Stomach (tissue), 9 donors: ENCODE measurements around the gene ZNF212. TPM values are rescaled to one million over a fixed set of nuclear protein-coding genes. Genes with fewer than 3 reads are reported as not detected.

Experiments
- DNase-seq, 2 donors: peaks; one replicate each; pipeline versions ENCODE4 v3.0.0 to v3.0.0-alpha.2; 2013 to 2019
- H3K27ac ChIP-seq, 5 donors: fragments of 200-600 bp in 4 of 5; sonication (generic) in 4 of 5; one replicate each; pipeline ENCODE4 v1.5.1; 2013 to 2019; ENCODE audit warnings: mild to moderate bottlenecking in 1 of 5, moderate library complexity in 1 of 5
- H3K27me3 ChIP-seq, 3 donors: fragments of 200-600 bp; sonication (generic); one replicate each; pipeline ENCODE4 v1.5.1; 2017 to 2019; ENCODE audit warnings: mixed run types in 1 of 3
- H3K36me3 ChIP-seq, 4 donors: fragments of 200-600 bp; sonication (generic); 1 replicate in 3 of 4; 2 replicates in 1 of 4; pipeline ENCODE4 v1.5.1; 2016 to 2019
- H3K4me1 ChIP-seq, 4 donors: fragments of 200-600 bp; sonication (generic); one replicate each; pipeline ENCODE4 v1.5.1; 2016 to 2019
- H3K4me3 ChIP-seq, 4 donors: fragments of 200-600 bp; sonication (generic) in 3 of 4; one replicate each; pipeline ENCODE4 v1.5.1; 2016 to 2019; ENCODE audit warnings: mild to moderate bottlenecking in 1 of 4
- H3K9me3 ChIP-seq, 4 donors: fragments of 200-600 bp; sonication (generic); one replicate each; pipeline ENCODE4 v1.5.1; 2016 to 2019
- CTCF ChIP-seq, 7 experiments: fragments of 450-650 bp in 4 of 7; fragments of 200-600 bp in 3 of 7; sonication (generic) in 3 of 7; IDR thresholded peaks; one replicate each; pipeline ENCODE4 v1.5.1; 2016 to 2019; ENCODE audit warnings: antibody characterized with exemption in 7 of 7, control low read depth in 2 of 7, mild to moderate bottlenecking in 1 of 7
- EP300 ChIP-seq: sonication (generic); formaldehyde crosslinking; IDR thresholded peaks from one replicate; pipeline ENCODE4 v1.6.1; 2017; ENCODE audit warnings: antibody characterized with exemption
- POLR2A ChIP-seq, 4 donors: fragments of 450-650 bp; IDR thresholded peaks; one replicate each; pipeline ENCODE4 v1.6.1; 2016; ENCODE audit warnings: antibody characterized with exemption in 4 of 4, control low read depth in 2 of 4, mild to moderate bottlenecking in 1 of 4, moderate library complexity in 1 of 4
- POLR2AphosphoS5 ChIP-seq, 3 donors: sonication (generic); formaldehyde crosslinking; IDR thresholded peaks; one replicate each; pipeline ENCODE4 v1.6.1; 2016; ENCODE audit warnings: antibody characterized with exemption in 3 of 3
- WGBS, 5 donors: extraction: QIAGEN DNeasy Blood & Tissue Kit in 3 of 5; methylation state at CpG; one replicate each; pipeline versions ENCODE4 v1.1.5 to v1.1.7; 2013 to 2018; 5-methylcytosine and 5-hydroxymethylcytosine counted together
- intact Hi-C: fragments of 100-400 bp; cut with DNase I; formaldehyde crosslinking; loops from one replicate; pipeline ENCODE4 v1.15.1; 2023; ENCODE audit warnings: low total_unique reads
- polyA plus RNA-seq, 3 donors: library from polyadenylated mRNA; stranded (reverse); fragments of 200-250 nt; gene quantifications; one replicate each; pipeline ENCODE4 v1.2.3, GENCODE V29; 2013
- total RNA-seq, 5 donors: library from RNA; depleted of rRNA; stranded (reverse); fragments of >200 nt; gene quantifications; one replicate each; pipeline versions ENCODE4 v1.1.0 to v1.2.3, GENCODE V29; 2014 to 2016
- donor health status: healthy with polysubstance abuse.
- donor health status: Bipolar disorder and iron deficiency.
- donor health status: healthy.

The ZNF212 gene
- total and polyA plus RNA-seq, 8 donors: 2.9 to 42.9 (median 6.4) TPM

DNA sequence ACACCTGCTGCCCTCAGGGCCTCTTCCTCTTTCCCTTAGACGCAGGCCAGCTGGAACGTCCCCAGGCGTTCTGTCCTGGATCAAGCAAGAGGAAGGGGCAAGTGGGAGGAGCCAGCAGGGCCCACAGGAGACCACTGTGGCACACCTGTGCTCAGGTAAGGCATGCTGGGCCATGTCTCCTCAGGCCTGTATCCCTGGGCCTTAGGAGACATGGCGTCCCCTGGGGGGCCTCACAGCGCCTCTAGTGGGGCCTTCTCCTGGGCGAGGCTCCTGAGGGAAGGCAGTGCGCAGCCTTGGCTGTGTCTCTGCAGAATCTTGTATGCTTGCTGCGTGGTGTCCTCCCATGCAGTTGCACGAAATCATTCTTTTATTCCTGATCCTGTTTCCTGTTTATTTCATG lies 53.9 kb downstream of the ZNF212 start:
- no peaks in the 10 kb centered on the region for H3K9me3 ChIP-seq
- no peaks in the 10 kb centered on the region for H3K27me3 ChIP-seq
- 88 to 95% (median 93%) methylated on average over 5 to 9 of the region's 9 CpGs for WGBS, 5 donors
- no peak overlapping the region for H3K27ac ChIP-seq
- intact Hi-C loops: no loop called here
- TF ChIP-seq CTCF (IDR thresholded peaks at IDR 0.05) (no peak), EP300 (no peak), POLR2AphosphoS5 (IDR thresholded peaks at IDR 0.05) (no peak), POLR2A (IDR thresholded peaks at IDR 0.05) (no peak)
- H3K4me1 ChIP-seq: no peaks in the 10 kb centered on the region
- H3K4me3 ChIP-seq: no peak overlapping the region
- DNase-seq: no peak
- H3K36me3 ChIP-seq: peaks cover 6 to 87% (median 65%) of the 10 kb centered on the region in 4 donors

DNA sequence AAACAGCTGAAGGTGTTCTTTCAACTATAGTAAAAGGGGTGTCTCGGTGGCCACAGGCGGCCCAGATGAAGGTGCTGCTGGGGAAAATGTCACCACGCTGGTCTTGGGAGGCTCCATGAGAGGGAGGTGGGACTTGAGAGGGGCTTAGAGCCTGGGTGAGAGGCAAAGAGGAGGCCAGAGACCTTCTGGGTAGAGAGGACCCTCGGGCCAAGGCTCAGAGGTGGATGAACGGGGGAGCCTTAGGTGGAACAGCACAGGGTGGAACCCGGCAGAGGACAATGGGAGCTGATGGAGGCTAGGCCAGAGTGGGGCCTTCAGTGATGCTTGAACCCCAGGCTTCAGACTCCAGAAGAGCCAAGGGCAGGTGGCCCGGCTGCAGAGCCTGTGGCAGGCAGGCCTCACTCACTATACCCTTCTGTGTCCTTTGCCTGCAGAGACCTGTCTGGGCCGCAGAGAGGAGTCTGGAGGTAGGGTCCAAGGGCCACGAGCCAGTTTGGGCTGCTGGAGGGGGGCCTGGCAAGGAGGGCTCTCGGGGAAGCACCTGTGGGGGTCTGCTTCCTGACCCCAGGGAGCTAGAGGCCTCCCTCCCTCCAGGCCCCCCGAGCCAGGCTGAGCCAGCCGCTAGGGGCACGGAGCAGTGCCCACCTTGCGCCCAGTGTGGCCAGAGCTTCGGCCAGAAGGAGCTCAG lies 54.6 kb downstream of the ZNF212 start:
- 92 to 98% (median 95%) methylated on average over 9 to 15 of the region's 15 CpGs for WGBS, 5 donors
- DNase-seq: no peak

DNA sequence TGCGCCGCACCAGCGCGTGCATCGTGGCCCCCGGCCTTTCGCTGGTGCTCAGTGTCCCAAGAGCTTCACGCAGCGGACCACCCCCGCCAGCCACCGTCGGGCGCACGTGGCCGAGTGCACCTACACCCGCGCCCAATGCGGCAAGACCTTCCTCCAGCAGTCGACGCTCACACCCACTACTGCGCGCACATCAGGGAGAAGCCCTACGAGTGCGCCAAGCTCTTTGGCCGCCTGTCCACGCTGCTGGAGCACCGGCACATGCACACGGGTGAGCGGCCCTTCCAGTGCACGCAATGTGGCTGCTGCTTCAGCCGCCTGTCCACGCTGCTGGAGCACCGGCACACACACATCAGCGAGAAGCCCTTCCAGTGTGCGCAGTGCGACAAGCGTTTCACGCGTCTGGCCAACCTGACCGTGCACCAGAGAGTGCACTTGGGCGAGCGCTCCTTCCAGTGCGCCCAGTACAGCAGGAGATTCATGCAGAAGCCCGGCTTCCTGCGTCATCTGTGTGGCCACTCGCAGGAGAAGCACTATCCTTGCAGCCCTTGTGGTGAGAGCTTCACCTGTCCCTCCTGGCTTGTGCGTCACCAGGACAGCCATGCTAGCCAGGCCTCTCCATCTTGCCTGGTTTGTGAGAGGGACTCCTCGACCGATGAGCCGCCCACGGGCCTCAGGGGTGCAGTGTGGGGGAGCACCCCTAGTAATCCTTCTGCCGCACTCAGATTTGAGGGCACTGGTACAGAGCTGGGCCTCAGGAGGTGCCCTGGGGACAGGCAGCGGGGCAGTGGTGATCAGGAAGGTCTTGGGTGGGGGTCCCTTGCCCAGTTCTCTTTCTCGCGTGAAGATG lies 55.4 kb downstream of the ZNF212 start:
- intact Hi-C loops: no loop called here
- TF ChIP-seq CTCF (IDR thresholded peaks at IDR 0.05) (no peak), POLR2A (IDR thresholded peaks at IDR 0.05) (no peak), EP300 (no peak), POLR2AphosphoS5 (IDR thresholded peaks at IDR 0.05) (no peak)
- no peaks in the 10 kb centered on the region for H3K4me1 ChIP-seq
- no peak for DNase-seq
- peaks cover 6 to 72% (median 51%) of the 10 kb centered on the region in 4 donors for H3K36me3 ChIP-seq
- no peaks in the 10 kb centered on the region for H3K27me3 ChIP-seq
- H3K27ac ChIP-seq: no peak overlapping the region
- 94 to 98% (median 96%) methylated on average over 26 to 55 of the region's 55 CpGs for WGBS, 5 donors
- no peak overlapping the region for H3K4me3 ChIP-seq
- no peaks in the 10 kb centered on the region for H3K9me3 ChIP-seq

More for the DNA sequence above, 54.6 kb downstream of the ZNF212 start:
- no peak overlapping the region for H3K4me3 ChIP-seq
- H3K4me1 ChIP-seq: no peaks in the 10 kb centered on the region
- H3K27ac ChIP-seq: no peak overlapping the region
- no peaks in the 10 kb centered on the region for H3K9me3 ChIP-seq
- H3K27me3 ChIP-seq: no peaks in the 10 kb centered on the region
- TF ChIP-seq EP300 (no peak), POLR2AphosphoS5 (IDR thresholded peaks at IDR 0.05) (no peak), CTCF (IDR thresholded peaks at IDR 0.05) (no peak), POLR2A (IDR thresholded peaks at IDR 0.05) (no peak)
- H3K36me3 ChIP-seq: peaks cover 6 to 80% (median 58%) of the 10 kb centered on the region in 4 donors
- intact Hi-C loops: no loop called here

GRCh38 chr7:149295481-149295850 lies 56.0 kb downstream of the ZNF212 start:
- no peaks in the 10 kb centered on the region for H3K9me3 ChIP-seq
- intact Hi-C loops: no loop called here
- H3K36me3 ChIP-seq: peaks cover 6 to 67% (median 48%) of the 10 kb centered on the region in 4 donors
- DNase-seq: no peak
- 94 to 97% (median 95%) methylated on average over 6 of the region's 6 CpGs for WGBS, 5 donors
- H3K4me3 ChIP-seq: no peak overlapping the region
- TF ChIP-seq EP300: no peak
- no peak for TF ChIP-seq POLR2A (IDR thresholded peaks at IDR 0.05)
- no peak for TF ChIP-seq POLR2AphosphoS5 (IDR thresholded peaks at IDR 0.05)
- TF ChIP-seq CTCF (IDR thresholded peaks at IDR 0.05): no peak
- no peak overlapping the region for H3K27ac ChIP-seq
- H3K27me3 ChIP-seq: no peaks in the 10 kb centered on the region
- no peaks in the 10 kb centered on the region for H3K4me1 ChIP-seq
